Lower leg skin (tissue), 4 donors: ENCODE measurements around the gene GLI3. TPM values are rescaled to one million over a fixed set of nuclear protein-coding genes. Genes with fewer than 3 reads are reported as not detected.

ENCODE experiments used
- DNase-seq, 2 donors: peaks; one replicate each; pipeline ENCODE4 v3.0.0-alpha.2; 2019; ENCODE audit warnings: low spot score in 2 of 2
- H3K4me3 ChIP-seq: fragments of 200-600 bp; sonication (generic); 2 replicates; pipeline ENCODE4 v1.5.1; 2017; ENCODE audit warnings: mild to moderate bottlenecking, low read depth; ENCODE audit not compliant: poor library complexity, severe bottlenecking
- POLR2A ChIP-seq, 2 donors: fragments of 450-650 bp; IDR thresholded peaks; one replicate each; pipeline ENCODE4 v1.6.1; 2016 to 2017; ENCODE audit warnings: antibody characterized with exemption in 2 of 2, mild to moderate bottlenecking in 1 of 2, moderate library complexity in 1 of 2
- WGBS, 2 donors: methylation state at CpG; one replicate each; pipeline ENCODE4 v1.1.5; 2018; 5-methylcytosine and 5-hydroxymethylcytosine counted together
- intact Hi-C: fragments of 100-400 bp; cut with DNase I; formaldehyde crosslinking; loops from one replicate; pipeline ENCODE4 v1.15.0; 2023; ENCODE audit warnings: low total_unique reads
- total RNA-seq, 4 donors: library from RNA; depleted of rRNA; stranded (reverse); fragments of >200 nt; gene quantifications; one replicate each; pipeline ENCODE4 v1.1.0, GENCODE V29; 2016
- TF ChIP-seq, protein P1 (sequence below), 3 donors: fragments of 450-650 bp; IDR thresholded peaks; one replicate each; pipeline ENCODE4 v1.5.1; 2016; ENCODE audit warnings: antibody characterized with exemption in 3 of 3, mild to moderate bottlenecking in 3 of 3, moderate library complexity in 2 of 3

The GLI3 gene
- total RNA-seq, 4 donors from 2014 or later, result 16.4 to 28.2 (median 18.3) TPM

DNA sequence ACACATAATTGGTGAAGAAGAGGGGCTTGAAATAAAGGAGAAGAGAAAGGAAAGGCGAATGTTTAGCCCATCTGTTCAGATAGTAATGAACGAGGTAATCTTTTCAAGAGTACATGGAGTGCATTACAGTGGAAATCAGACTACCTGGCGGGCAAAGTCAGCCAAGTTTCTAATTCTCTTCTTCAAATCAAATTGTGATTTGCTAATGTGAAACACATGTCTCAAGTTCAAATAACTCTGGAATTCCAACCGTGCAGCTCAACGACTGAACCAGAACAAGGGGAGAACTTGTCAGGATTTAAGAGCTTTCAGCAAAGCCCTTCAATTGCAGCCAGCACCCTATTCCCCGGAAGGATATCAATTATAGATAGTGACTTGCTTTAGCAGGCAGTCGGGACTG is 216.9 kb downstream of the GLI3 start:
- intact Hi-C loops, result no loop called here
- no peak overlapping the region for H3K4me3 ChIP-seq
- no peak for TF ChIP-seq POLR2A (IDR thresholded peaks at IDR 0.05)
- TF ChIP-seq, protein P1, sequence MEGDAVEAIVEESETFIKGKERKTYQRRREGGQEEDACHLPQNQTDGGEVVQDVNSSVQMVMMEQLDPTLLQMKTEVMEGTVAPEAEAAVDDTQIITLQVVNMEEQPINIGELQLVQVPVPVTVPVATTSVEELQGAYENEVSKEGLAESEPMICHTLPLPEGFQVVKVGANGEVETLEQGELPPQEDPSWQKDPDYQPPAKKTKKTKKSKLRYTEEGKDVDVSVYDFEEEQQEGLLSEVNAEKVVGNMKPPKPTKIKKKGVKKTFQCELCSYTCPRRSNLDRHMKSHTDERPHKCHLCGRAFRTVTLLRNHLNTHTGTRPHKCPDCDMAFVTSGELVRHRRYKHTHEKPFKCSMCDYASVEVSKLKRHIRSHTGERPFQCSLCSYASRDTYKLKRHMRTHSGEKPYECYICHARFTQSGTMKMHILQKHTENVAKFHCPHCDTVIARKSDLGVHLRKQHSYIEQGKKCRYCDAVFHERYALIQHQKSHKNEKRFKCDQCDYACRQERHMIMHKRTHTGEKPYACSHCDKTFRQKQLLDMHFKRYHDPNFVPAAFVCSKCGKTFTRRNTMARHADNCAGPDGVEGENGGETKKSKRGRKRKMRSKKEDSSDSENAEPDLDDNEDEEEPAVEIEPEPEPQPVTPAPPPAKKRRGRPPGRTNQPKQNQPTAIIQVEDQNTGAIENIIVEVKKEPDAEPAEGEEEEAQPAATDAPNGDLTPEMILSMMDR (IDR thresholded peaks at IDR 0.05), result no peak
- 66 to 72% methylated on average over 7 of the region's 7 CpGs for WGBS, 2 donors
- DNase-seq, result no peak

DNA sequence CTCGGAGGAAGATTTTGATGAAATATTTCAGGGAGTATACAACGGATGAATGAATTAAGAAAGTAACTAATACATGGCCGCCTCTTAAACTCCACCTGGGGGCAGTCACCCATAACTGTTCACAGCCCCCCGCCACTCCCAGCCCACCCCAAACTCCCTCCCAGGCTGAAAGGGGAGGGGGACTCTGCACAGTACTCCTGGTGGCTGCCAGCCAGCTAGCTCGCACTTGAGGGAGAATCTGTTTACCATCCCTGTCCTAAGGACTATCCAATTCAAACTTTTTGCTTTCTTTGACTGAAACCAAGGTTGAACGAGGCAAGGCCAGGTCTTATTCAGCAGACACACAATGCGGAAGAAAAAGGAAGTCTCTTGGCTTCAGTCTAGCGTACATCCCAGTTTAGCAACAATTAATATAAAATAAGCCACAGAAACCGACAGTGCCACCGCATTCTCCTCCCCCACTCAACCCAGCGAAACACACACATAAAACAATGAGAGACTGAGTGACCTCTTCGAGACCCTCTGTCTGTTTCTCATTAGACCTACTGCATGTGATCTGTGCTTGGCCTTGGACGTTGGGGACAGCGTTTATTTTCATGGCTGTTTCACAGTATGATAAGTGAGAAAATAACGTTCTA is 219.5 kb downstream of the GLI3 start:
- no peak for DNase-seq
- 70% methylated on average over 15 of the region's 15 CpGs for WGBS, 2 donors
- intact Hi-C loops, result no loop called here
- TF ChIP-seq POLR2A (IDR thresholded peaks at IDR 0.05), result no peak
- TF ChIP-seq, protein P1 (IDR thresholded peaks at IDR 0.05), result no peak
- H3K4me3 ChIP-seq, result no peak overlapping the region

DNA sequence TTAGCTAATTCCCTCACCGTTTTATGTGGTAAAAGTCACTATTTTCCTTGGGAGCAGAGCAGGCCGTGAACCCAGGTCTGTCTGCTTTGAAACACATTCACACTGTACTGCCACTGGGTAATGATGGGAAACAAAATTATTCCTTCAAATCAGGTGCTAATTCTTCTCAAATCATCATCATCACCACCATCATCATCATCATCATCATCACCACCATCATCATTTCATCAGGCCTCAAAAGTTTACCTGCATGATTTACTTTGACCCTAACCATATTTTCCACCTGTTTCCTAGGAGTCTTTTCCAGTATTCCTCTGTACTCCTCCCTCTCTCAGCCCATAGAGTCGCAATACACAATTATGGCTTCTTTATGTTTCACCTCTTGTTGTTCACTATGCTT is 220.5 kb downstream of the GLI3 start:
- 91 to 96% methylated on average over 3 of the region's 3 CpGs for WGBS, 2 donors
- intact Hi-C loops, result no loop called here
- no peak overlapping the region for H3K4me3 ChIP-seq
- TF ChIP-seq, protein P1 (IDR thresholded peaks at IDR 0.05), result no peak
- no peak for TF ChIP-seq POLR2A (IDR thresholded peaks at IDR 0.05)
- DNase-seq, result no peak

DNA sequence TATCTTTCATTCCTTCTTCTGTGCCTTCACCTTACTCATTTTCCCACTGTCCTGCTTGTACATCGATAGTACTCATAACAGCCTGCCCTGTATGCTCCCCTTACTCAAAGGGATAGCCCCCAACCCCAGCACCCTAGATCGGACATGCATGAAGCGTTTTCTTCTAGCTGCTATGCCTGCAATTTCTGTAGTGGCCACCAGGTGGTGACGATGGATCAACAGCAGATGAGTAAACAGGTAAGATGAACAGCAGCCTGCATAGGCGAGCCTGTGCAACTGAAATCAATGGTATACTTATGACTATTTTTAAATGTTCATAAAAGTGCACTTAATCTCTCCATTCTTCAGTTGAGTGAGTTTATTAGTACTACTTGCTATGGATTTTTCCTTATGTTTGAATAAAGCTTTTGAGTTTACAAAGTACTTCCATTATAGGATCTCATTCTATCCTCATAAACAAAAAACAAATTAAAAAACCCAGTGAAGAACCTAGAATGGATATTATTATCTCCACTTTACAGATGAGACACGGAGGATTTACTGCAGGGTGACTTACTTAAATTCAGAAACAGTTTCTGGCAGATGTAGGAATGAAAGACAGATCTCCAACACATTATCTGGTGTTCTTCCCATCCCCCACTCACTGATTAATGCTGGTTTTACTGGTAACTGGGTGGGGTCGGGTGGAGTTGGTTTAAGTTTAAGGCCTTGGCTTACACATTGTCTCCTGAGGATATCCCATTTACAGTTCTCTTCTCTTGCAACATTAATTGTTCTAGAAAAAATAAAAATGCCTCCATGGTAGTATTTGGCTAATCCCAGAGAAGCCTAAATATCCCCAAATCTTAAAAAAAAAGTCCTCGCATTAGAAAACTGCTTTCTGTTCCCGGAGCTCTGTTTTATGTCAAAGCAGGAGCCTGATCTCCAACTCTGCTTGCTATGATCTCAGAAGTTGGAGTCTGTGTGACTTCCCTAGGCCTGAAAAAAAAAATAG is 222.1 kb downstream of the GLI3 start:
- no peak overlapping the region for H3K4me3 ChIP-seq
- no peak for DNase-seq
- intact Hi-C loops, result no loop called here
- TF ChIP-seq POLR2A (IDR thresholded peaks at IDR 0.05), result no peak
- TF ChIP-seq, protein P1 (IDR thresholded peaks at IDR 0.05), result no peak
- WGBS, 2 donors, result 67 to 68% methylated on average over 9 of the region's 9 CpGs

DNA sequence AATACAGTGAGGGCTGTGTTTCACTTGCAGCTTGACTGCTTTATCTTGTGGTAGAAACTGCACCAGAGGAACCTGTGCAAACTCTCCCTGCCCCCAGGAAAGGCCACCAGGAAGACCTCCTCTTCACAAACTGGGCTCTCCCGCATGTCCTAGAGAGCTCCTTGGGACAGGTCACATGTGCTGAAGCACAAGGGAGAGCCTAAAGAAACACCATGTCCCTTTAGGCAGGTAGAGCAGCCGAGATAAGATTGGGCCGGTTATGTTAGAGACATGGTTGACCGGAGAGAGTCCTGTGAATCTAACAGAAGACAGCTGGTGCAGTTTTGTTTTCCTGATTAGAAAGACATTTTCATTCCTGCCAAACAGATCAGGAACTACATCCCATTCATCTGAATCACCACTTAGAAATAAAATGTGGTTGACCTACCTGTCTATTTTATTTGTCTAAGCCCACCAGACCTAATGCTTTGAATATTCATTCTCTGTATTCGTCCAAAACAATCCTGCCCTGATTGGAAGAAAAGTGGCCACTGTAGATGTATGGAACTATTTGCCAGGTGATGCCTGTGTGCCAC is 224.1 kb downstream of the GLI3 start:
- no peak overlapping the region for H3K4me3 ChIP-seq
- intact Hi-C loops, result no loop called here
- DNase-seq, result no peak
- 87 to 90% methylated on average over 5 of the region's 5 CpGs for WGBS, 2 donors
- TF ChIP-seq POLR2A (IDR thresholded peaks at IDR 0.05), result no peak
- TF ChIP-seq, protein P1 (IDR thresholded peaks at IDR 0.05), result no peak
